Activated naive CD8-positive, alpha-beta T cell treated with anti-CD3 and anti-CD28 coated beads, Interleukin-2, amount 10 ng/mL, durations not matched to agents 7 days and 5 days (primary cell): ENCODE data around the gene RCBTB1. TPM values are rescaled to one million over a fixed set of nuclear protein-coding genes. Genes with fewer than 3 reads are reported as not detected.

Experiments used
- total RNA-seq, 2 experiments: library from RNA; stranded (reverse); gene quantifications; one replicate each; pipeline ENCODE4 v1.2.3, GENCODE V29; 2021

The RCBTB1 gene
- total RNA-seq, 2 experiments from 2014 or later: 18.9 to 20.6 TPM

Other genes with a start within 250 kb of the RCBTB1 start
- 1 to 10 TPM; 3.8 to 4.8 TPM for gene CAB39L, start 141.5 kb downstream of the RCBTB1 start, total RNA-seq
- gene SETDB2, start 141.3 kb downstream of the RCBTB1 start, total RNA-seq: 10 to 100 TPM; 21.1 to 21.6 TPM
- 100 to 1,000 TPM; 121 to 123 TPM for gene PHF11, start 89.6 kb downstream of the RCBTB1 start, total RNA-seq
- 1 to 10 TPM; 3.5 to 4.3 TPM for gene ARL11, start 42.9 kb upstream of the RCBTB1 start, total RNA-seq
- 10 to 100 TPM; 26.0 to 28.0 TPM for gene EBPL, start 105.9 kb upstream of the RCBTB1 start, total RNA-seq
- 10 to 100 TPM; 27.8 to 28.1 TPM for gene KPNA3, start 207.1 kb upstream of the RCBTB1 start, total RNA-seq